Keratinocyte (primary cell): ENCODE results near the gene SERPINE2. TPM values are rescaled to one million over a fixed set of nuclear protein-coding genes. Genes with fewer than 3 reads are reported as not detected.

Source experiments
- DNase-seq: peaks from one replicate; pipeline ENCODE4 v3.0.0-alpha.2; 2011; ENCODE audit warnings: low read depth, missing footprints, low spot score
- FAIRE-seq: peaks from 2 replicates; lab custom pipeline; 2011; peaks lifted over from hg19 to GRCh38; lab: Jason Lieb, UNC
- H2AFZ ChIP-seq: 2 replicates; pipeline ENCODE4 v1.6.0; 2012; ENCODE audit warnings: low read length, control low read depth, inconsistent platforms; ENCODE audit not compliant: control insufficient read depth
- H3K27ac ChIP-seq: 2 replicates; pipeline ENCODE4 v1.5.1; 2011; ENCODE audit warnings: low read length; ENCODE audit not compliant: control insufficient read depth, insufficient read depth
- H3K27me3 ChIP-seq: 3 replicates; pipeline ENCODE4 v1.6.0; 2011; ENCODE audit warnings: low read length; ENCODE audit not compliant: control insufficient read depth, insufficient read depth; ENCODE audit errors: extremely low read depth
- H3K36me3 ChIP-seq, 2 experiments: 2 replicates in 1 of 2; 3 replicates in 1 of 2; pipeline ENCODE4 v1.5.1; 2011; ENCODE audit warnings: low read length in 2 of 2, mild to moderate bottlenecking in 1 of 2; ENCODE audit not compliant: control insufficient read depth in 2 of 2, insufficient read depth in 2 of 2; ENCODE audit errors: extremely low read depth in 1 of 2
- H3K4me1 ChIP-seq: 3 replicates; pipeline ENCODE4 v1.5.1; 2011; ENCODE audit warnings: low read length; ENCODE audit not compliant: control insufficient read depth, insufficient read depth; ENCODE audit errors: extremely low read depth
- H3K4me2 ChIP-seq: 3 replicates; pipeline ENCODE4 v1.6.0; 2011; ENCODE audit warnings: low read depth, low read length; ENCODE audit not compliant: control insufficient read depth, insufficient read depth; ENCODE audit errors: extremely low read depth
- H3K4me3 ChIP-seq, 3 experiments: fragments of 200-600 bp in 1 of 3; sonication (generic) in 1 of 3; 2 replicates in 2 of 3; 3 replicates in 1 of 3; pipeline ENCODE4 v1.5.1; 2011 to 2016; ENCODE audit warnings: low read length in 3 of 3, mild to moderate bottlenecking in 3 of 3, control low read depth in 2 of 3, inconsistent platforms in 1 of 3, low read depth in 1 of 3, mixed read lengths in 1 of 3, mixed run types in 1 of 3, moderate library complexity in 1 of 3; ENCODE audit not compliant: control insufficient read depth in 2 of 3, insufficient read depth in 2 of 3; ENCODE audit errors: extremely low read depth in 1 of 3
- H3K79me2 ChIP-seq: 2 replicates; pipeline ENCODE4 v1.6.0; 2012; ENCODE audit warnings: low read length; ENCODE audit not compliant: control insufficient read depth, insufficient read depth
- H3K9ac ChIP-seq: 3 replicates; pipeline ENCODE4 v1.6.0; 2011; ENCODE audit warnings: low read length; ENCODE audit not compliant: control insufficient read depth, insufficient read depth; ENCODE audit errors: extremely low read depth
- H3K9me1 ChIP-seq: 3 replicates; pipeline ENCODE4 v1.6.0; 2011; ENCODE audit warnings: low read length; ENCODE audit not compliant: control insufficient read depth, insufficient read depth; ENCODE audit errors: extremely low read depth
- H3K9me3 ChIP-seq: 2 replicates; pipeline ENCODE4 v1.5.1; 2012; ENCODE audit warnings: low read depth, low read length; ENCODE audit not compliant: control insufficient read depth
- H4K20me1 ChIP-seq: 3 replicates; pipeline ENCODE4 v1.6.0; 2011; ENCODE audit warnings: low read length; ENCODE audit not compliant: control insufficient read depth, insufficient read depth; ENCODE audit errors: extremely low read depth
- CTCF ChIP-seq, 3 experiments: IDR thresholded peaks in 1 of 3; conservative IDR thresholded peaks in 1 of 3; optimal IDR thresholded peaks in 1 of 3; 2 replicates in 2 of 3; 3 replicates in 1 of 3; pipeline versions ENCODE3 to v1.5.1; 2011; ENCODE audit warnings: low read length in 3 of 3, mild to moderate bottlenecking in 3 of 3, moderate library complexity in 2 of 3, control low read depth in 1 of 3, inconsistent platforms in 1 of 3; ENCODE audit not compliant: insufficient read depth in 2 of 3; ENCODE audit errors: extremely low read depth in 1 of 3
- EZH2 ChIP-seq: IDR thresholded peaks from one replicate; pipeline ENCODE4 v1.6.1; 2012; ENCODE audit warnings: inconsistent platforms, mild to moderate bottlenecking, low read length, moderate library complexity
- dilution Hi-C: fragments of 300-500 bp; cut with MboI; formaldehyde crosslinking; loops from one replicate; pipeline ENCODE4 v1.7.0; 2020; ENCODE audit warnings: low sequenced_read_pairs; ENCODE audit not compliant: extremely low pct_ligation_motif_present
- polyA plus RNA-seq, 5 experiments: library from polyadenylated mRNA; depleted of rRNA in 3 of 5; stranded (reverse) in 3 of 5; stranded (forward) in 1 of 5; unstranded in 1 of 5; fragments of >200 nt; gene quantifications; 1 replicate in 1 of 5; 2 replicates in 3 of 5; 3 replicates in 1 of 5; pipeline versions ENCODE4 v1.2.1 to v1.2.3, GENCODE V29; 2011 to 2012; ENCODE audit warnings: missing spikeins in 2 of 5, low read depth in 1 of 5, low replicate concordance in 1 of 5

Gene SERPINE2
- polyA plus RNA-seq, 1 donor (not counting 4 experiments of a cell fraction or from before 2014, with no cell fraction given) = 306 TPM

- Histone ChIP-seq H3K27ac (no peak overlapping the region), H3K9ac (peak overlapping the region; percentile 35), H3K79me2 (peaks cover 66% of the 10 kb centered on the region), H3K9me1 (peaks cover 7% of the 10 kb centered on the region), H4K20me1 (peaks cover 9% of the 10 kb centered on the region), H3K9me3 (no peaks in the 10 kb centered on the region), H3K27me3 (no peaks in the 10 kb centered on the region), H3K4me3 (peak overlapping the region; percentile 87 to 95 (median 91)), H2AFZ (no peak overlapping the region), H3K4me2 (peak overlapping the region; percentile 89), H3K4me1 (peaks cover 34% of the 10 kb centered on the region), H3K36me3 (peaks cover 12 to 24% of the 10 kb centered on the region in 2 experiments)
- DNase-seq (no peak), FAIRE-seq (no peak)
- TF ChIP-seq EZH2 (no peak), CTCF (optimal IDR thresholded peaks at IDR 0.05 in 1 of 3, IDR thresholded peaks at IDR 0.05 in 1 of 3, conservative IDR thresholded peaks at IDR 0.05 in 1 of 3; ENCODE audit: extremely low read depth in 1 of 3, insufficient read depth in 2 of 3, low read length in 3 of 3) (no peak)
- dilution Hi-C loops = no loop called here
Observed at GRCh38 chr2:224036731-224037361, 2.2 kb downstream of the SERPINE2 start.

- H3K9me3 ChIP-seq = no peaks in the 10 kb centered on the region
Observed at GRCh38 chr2:224034017-224034416, 5.1 kb downstream of the SERPINE2 start.

More at GRCh38 chr2:224034017-224034416, 5.1 kb downstream of the SERPINE2 start:
- Histone ChIP-seq H3K9ac (no peak overlapping the region), H3K36me3 (peaks cover 21 to 40% of the 10 kb centered on the region in 2 experiments), H3K27me3 (no peaks in the 10 kb centered on the region), H4K20me1 (peaks cover 9% of the 10 kb centered on the region), H3K27ac (no peak overlapping the region), H2AFZ (no peak overlapping the region), H3K79me2 (peaks cover 95% of the 10 kb centered on the region), H3K9me1 (peaks cover 7% of the 10 kb centered on the region), H3K4me2 (no peak overlapping the region), H3K4me1 (peaks cover 37% of the 10 kb centered on the region), H3K4me3 (no peak overlapping the region)
- no peak for DNase-seq
- dilution Hi-C loops = no loop called here
- FAIRE-seq = no peak
- TF ChIP-seq EZH2 (no peak), CTCF (optimal IDR thresholded peaks at IDR 0.05 in 1 of 3, IDR thresholded peaks at IDR 0.05 in 1 of 3, conservative IDR thresholded peaks at IDR 0.05 in 1 of 3; ENCODE audit: extremely low read depth in 1 of 3, insufficient read depth in 2 of 3, low read length in 3 of 3) (no peak)
